Nephron progenitor cell (in vitro differentiated cells): ENCODE results near the gene TUG1.

Experiments used
- DNase-seq: peaks from one replicate; pipeline ENCODE4 v3.0.0; 2021
- H3K27ac Mint-ChIP-seq: 2 replicates; pipeline ENCODE4 v1.8.0; 2021; ENCODE audit warnings: mild to moderate bottlenecking, moderate library complexity, mixed read lengths
- H3K27me3 Mint-ChIP-seq: 2 replicates; pipeline ENCODE4 v1.8.0; 2021; ENCODE audit warnings: mild to moderate bottlenecking, low read depth, mixed read lengths; ENCODE audit not compliant: poor library complexity
- H3K36me3 Mint-ChIP-seq: 2 replicates; pipeline ENCODE4 v1.8.0; 2021; ENCODE audit warnings: low read depth, mixed read lengths
- H3K4me1 Mint-ChIP-seq: 2 replicates; pipeline ENCODE4 v1.8.0; 2021; ENCODE audit warnings: mixed read lengths
- H3K4me3 Mint-ChIP-seq: 2 replicates; pipeline ENCODE4 v1.8.0; 2021; ENCODE audit warnings: mild to moderate bottlenecking, moderate library complexity, mixed read lengths
- H3K9me3 Mint-ChIP-seq: 2 replicates; pipeline ENCODE4 v1.8.0; 2021; ENCODE audit warnings: mild to moderate bottlenecking, moderate library complexity, mixed read lengths
- TF ChIP-seq, protein P1 (sequence below): fragments of 200-600 bp; sonication (generic); IDR thresholded peaks from 2 replicates; pipeline ENCODE4 v1.5.0; 2021; ENCODE audit warnings: antibody characterized with exemption

Gene TUG1

DNA sequence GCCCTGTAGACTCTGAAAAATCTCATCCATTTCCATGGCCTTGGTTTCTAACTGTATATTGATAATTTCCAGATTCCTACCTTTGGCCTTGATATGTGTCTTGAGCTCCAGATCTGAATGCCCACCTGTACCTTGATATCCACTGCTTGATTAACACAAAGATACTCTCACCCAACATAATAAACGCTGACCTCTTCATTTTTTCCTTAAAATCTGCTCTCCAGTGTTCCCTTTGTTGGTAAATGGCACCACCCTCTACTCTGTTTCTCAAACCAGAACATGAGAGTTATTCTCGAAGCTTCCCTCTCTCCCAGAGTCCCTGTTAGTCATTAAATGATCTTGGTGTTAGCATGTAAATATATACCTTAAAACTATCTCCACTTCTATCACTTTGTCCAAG, 13.4 kb downstream of the TUG1 start:
- H3K4me3 Mint-ChIP-seq, result no peak overlapping the region
- TF ChIP-seq, protein P1, sequence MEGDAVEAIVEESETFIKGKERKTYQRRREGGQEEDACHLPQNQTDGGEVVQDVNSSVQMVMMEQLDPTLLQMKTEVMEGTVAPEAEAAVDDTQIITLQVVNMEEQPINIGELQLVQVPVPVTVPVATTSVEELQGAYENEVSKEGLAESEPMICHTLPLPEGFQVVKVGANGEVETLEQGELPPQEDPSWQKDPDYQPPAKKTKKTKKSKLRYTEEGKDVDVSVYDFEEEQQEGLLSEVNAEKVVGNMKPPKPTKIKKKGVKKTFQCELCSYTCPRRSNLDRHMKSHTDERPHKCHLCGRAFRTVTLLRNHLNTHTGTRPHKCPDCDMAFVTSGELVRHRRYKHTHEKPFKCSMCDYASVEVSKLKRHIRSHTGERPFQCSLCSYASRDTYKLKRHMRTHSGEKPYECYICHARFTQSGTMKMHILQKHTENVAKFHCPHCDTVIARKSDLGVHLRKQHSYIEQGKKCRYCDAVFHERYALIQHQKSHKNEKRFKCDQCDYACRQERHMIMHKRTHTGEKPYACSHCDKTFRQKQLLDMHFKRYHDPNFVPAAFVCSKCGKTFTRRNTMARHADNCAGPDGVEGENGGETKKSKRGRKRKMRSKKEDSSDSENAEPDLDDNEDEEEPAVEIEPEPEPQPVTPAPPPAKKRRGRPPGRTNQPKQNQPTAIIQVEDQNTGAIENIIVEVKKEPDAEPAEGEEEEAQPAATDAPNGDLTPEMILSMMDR, result no peak
- no peak overlapping the region for H3K27ac Mint-ChIP-seq
- peaks cover 84% of the 10 kb centered on the region for H3K36me3 Mint-ChIP-seq
- peaks cover 90% of the 10 kb centered on the region for H3K9me3 Mint-ChIP-seq
- no peak for DNase-seq
- H3K4me1 Mint-ChIP-seq, result no peaks in the 10 kb centered on the region
- peaks cover 2% of the 10 kb centered on the region for H3K27me3 Mint-ChIP-seq

DNA sequence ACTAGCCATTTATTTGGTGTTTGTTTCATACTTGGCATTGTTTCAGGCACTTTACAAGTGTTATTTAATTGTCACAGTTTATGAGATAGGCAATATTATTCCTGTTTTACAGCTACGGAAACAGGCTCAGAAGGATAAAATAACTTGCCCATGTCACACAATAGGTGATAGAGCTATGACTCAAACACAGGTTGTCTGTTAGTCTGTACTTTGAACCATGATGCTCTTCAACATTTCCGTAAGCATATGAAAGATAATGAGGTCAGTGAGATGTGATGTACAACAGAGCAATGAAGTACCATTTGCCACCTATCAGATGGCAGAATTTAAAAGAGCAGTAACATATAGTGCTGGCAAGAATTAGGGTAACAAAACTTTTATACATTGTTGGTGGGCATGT, 15.3 kb downstream of the TUG1 start:
- TF ChIP-seq, protein P1, result no peak
- H3K4me1 Mint-ChIP-seq, result no peaks in the 10 kb centered on the region
- H3K27me3 Mint-ChIP-seq, result peaks cover 6% of the 10 kb centered on the region
- DNase-seq, result no peak
- no peak overlapping the region for H3K27ac Mint-ChIP-seq
- H3K9me3 Mint-ChIP-seq, result peaks cover 91% of the 10 kb centered on the region
- H3K36me3 Mint-ChIP-seq, result peaks cover 79% of the 10 kb centered on the region
- no peak overlapping the region for H3K4me3 Mint-ChIP-seq

DNA sequence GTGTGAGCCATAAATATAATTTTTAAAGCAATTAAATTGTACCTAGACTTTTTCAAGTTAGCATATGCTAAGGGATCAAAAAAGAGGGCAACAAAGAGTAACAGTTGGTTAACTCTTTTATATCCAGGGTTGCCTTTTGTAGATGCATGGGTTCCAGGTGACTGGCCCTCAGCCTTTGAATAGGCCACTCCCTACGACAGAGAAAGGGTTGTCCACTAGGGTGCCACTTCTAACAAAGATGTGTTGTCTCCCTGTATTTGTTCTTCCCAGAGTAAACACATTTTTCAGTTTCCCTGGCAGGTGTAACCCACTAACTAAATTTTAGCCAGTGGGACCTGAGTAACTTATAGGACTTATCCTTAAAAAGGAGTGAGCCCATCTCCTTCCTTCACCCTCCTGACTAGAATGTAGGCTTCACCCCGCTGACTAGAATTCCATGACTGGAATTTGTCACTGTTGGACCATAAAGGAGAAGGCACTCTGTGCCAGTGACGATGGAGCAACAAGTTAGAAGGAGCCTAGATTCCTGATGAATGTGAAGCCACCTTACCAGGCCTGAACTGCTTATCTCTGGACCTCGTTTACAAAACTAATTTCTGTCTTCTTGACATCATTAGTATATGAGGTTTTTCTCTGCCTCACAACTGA, 16.6 kb downstream of the TUG1 start:
- Mint-ChIP-seq H3K36me3 (peaks cover 77% of the 10 kb centered on the region), H3K27me3 (peaks cover 5% of the 10 kb centered on the region)

GRCh38 chr22:30989474-30989873, 20.4 kb downstream of the TUG1 start:
- Mint-ChIP-seq H3K4me3 (no peak overlapping the region), H3K4me1 (no peaks in the 10 kb centered on the region), H3K9me3 (peaks cover 84% of the 10 kb centered on the region), H3K27me3 (peaks cover 15% of the 10 kb centered on the region), H3K27ac (no peak overlapping the region), H3K36me3 (peaks cover 59% of the 10 kb centered on the region)
- TF ChIP-seq, protein P1, result no peak
- no peak for DNase-seq

More for the DNA sequence above, 16.6 kb downstream of the TUG1 start:
- DNase-seq, result no peak
- Mint-ChIP-seq H3K4me3 (no peak overlapping the region), H3K4me1 (no peaks in the 10 kb centered on the region), H3K9me3 (peaks cover 91% of the 10 kb centered on the region), H3K27ac (no peak overlapping the region)
- TF ChIP-seq, protein P1, result no peak

DNA sequence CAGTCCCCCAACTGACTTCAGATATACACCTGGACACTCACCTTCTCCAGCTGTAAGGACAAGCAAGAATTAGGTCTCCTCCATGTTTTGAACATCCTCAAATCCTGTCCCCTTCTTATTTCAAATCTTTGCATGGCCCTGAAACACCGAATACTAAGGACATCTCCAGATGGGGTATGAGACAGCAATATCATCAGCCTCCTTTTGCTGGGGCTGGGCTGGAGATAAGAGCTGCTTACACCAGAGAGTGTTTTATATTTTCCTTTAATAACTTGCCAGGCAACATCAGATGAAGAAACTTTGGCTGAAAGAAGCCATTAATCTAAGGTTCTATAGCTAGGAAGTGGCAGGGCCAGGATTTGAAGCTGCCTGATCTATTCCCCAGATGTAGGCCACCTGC, 21.6 kb downstream of the TUG1 start:
- Mint-ChIP-seq H3K4me3 (no peak overlapping the region), H3K36me3 (peaks cover 62% of the 10 kb centered on the region), H3K9me3 (peaks cover 88% of the 10 kb centered on the region), H3K4me1 (no peaks in the 10 kb centered on the region), H3K27me3 (peaks cover 20% of the 10 kb centered on the region), H3K27ac (no peak overlapping the region)
- TF ChIP-seq, protein P1, result no peak
- DNase-seq, result no peak

DNA sequence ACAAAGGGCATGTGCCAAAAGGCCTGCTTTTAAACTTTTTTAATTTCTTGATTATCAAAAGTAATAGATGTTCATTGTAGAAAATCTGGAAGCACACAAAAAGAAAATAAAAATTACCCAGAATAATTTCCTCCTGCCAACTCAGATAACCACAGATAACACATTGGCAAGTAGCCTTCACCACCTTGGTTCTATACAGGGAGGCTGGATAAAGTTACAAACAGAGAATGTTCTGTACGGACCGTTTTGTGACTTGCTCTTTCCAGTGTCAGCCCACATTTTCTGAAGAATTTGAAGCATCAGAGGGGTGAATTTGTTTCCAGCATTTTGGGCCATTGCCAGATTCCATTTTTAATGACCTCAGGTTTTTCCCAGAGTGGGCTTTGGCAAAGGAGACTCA, 23.5 kb downstream of the TUG1 start:
- no peak overlapping the region for H3K4me3 Mint-ChIP-seq
- H3K4me1 Mint-ChIP-seq, result no peaks in the 10 kb centered on the region
- H3K27ac Mint-ChIP-seq, result no peak overlapping the region
- DNase-seq, result no peak
- TF ChIP-seq, protein P1, result no peak
- H3K9me3 Mint-ChIP-seq, result peaks cover 75% of the 10 kb centered on the region
- peaks cover 50% of the 10 kb centered on the region for H3K36me3 Mint-ChIP-seq
- peaks cover 25% of the 10 kb centered on the region for H3K27me3 Mint-ChIP-seq
